Stomach (tissue), 9 donors: Measurements from ENCODE around the gene DOCK3. TPM values are rescaled to one million over a fixed set of nuclear protein-coding genes. Genes with fewer than 3 reads are reported as not detected.

ENCODE experiments used
- DNase-seq, 2 donors: peaks; one replicate each; pipeline versions ENCODE4 v3.0.0 to v3.0.0-alpha.2; 2013 to 2019
- H3K27ac ChIP-seq, 5 donors: fragments of 200-600 bp in 4 of 5; sonication (generic) in 4 of 5; one replicate each; pipeline ENCODE4 v1.5.1; 2013 to 2019; ENCODE audit warnings: mild to moderate bottlenecking in 1 of 5, moderate library complexity in 1 of 5
- H3K27me3 ChIP-seq, 3 donors: fragments of 200-600 bp; sonication (generic); one replicate each; pipeline ENCODE4 v1.5.1; 2017 to 2019; ENCODE audit warnings: mixed run types in 1 of 3
- H3K36me3 ChIP-seq, 4 donors: fragments of 200-600 bp; sonication (generic); 1 replicate in 3 of 4; 2 replicates in 1 of 4; pipeline ENCODE4 v1.5.1; 2016 to 2019
- H3K4me1 ChIP-seq, 4 donors: fragments of 200-600 bp; sonication (generic); one replicate each; pipeline ENCODE4 v1.5.1; 2016 to 2019
- H3K4me3 ChIP-seq, 4 donors: fragments of 200-600 bp; sonication (generic) in 3 of 4; one replicate each; pipeline ENCODE4 v1.5.1; 2016 to 2019; ENCODE audit warnings: mild to moderate bottlenecking in 1 of 4
- H3K9me3 ChIP-seq, 4 donors: fragments of 200-600 bp; sonication (generic); one replicate each; pipeline ENCODE4 v1.5.1; 2016 to 2019
- CTCF ChIP-seq, 7 experiments: fragments of 450-650 bp in 4 of 7; fragments of 200-600 bp in 3 of 7; sonication (generic) in 3 of 7; IDR thresholded peaks; one replicate each; pipeline ENCODE4 v1.5.1; 2016 to 2019; ENCODE audit warnings: antibody characterized with exemption in 7 of 7, control low read depth in 2 of 7, mild to moderate bottlenecking in 1 of 7
- EP300 ChIP-seq: sonication (generic); formaldehyde crosslinking; IDR thresholded peaks from one replicate; pipeline ENCODE4 v1.6.1; 2017; ENCODE audit warnings: antibody characterized with exemption
- POLR2A ChIP-seq, 4 donors: fragments of 450-650 bp; IDR thresholded peaks; one replicate each; pipeline ENCODE4 v1.6.1; 2016; ENCODE audit warnings: antibody characterized with exemption in 4 of 4, control low read depth in 2 of 4, mild to moderate bottlenecking in 1 of 4, moderate library complexity in 1 of 4
- POLR2AphosphoS5 ChIP-seq, 3 donors: sonication (generic); formaldehyde crosslinking; IDR thresholded peaks; one replicate each; pipeline ENCODE4 v1.6.1; 2016; ENCODE audit warnings: antibody characterized with exemption in 3 of 3
- WGBS, 5 donors: extraction: QIAGEN DNeasy Blood & Tissue Kit in 3 of 5; methylation state at CpG; one replicate each; pipeline versions ENCODE4 v1.1.5 to v1.1.7; 2013 to 2018; 5-methylcytosine and 5-hydroxymethylcytosine counted together
- intact Hi-C: fragments of 100-400 bp; cut with DNase I; formaldehyde crosslinking; loops from one replicate; pipeline ENCODE4 v1.15.1; 2023; ENCODE audit warnings: low total_unique reads
- polyA plus RNA-seq, 3 donors: library from polyadenylated mRNA; stranded (reverse); fragments of 200-250 nt; gene quantifications; one replicate each; pipeline ENCODE4 v1.2.3, GENCODE V29; 2013
- total RNA-seq, 5 donors: library from RNA; depleted of rRNA; stranded (reverse); fragments of >200 nt; gene quantifications; one replicate each; pipeline versions ENCODE4 v1.1.0 to v1.2.3, GENCODE V29; 2014 to 2016
- donor health status: healthy with polysubstance abuse.
- donor health status: Bipolar disorder and iron deficiency.
- donor health status: healthy.

The DOCK3 gene
- total and polyA plus RNA-seq, 8 donors = 0.06 to 2.3 (median 1.0) TPM; not detected in 2

DNA sequence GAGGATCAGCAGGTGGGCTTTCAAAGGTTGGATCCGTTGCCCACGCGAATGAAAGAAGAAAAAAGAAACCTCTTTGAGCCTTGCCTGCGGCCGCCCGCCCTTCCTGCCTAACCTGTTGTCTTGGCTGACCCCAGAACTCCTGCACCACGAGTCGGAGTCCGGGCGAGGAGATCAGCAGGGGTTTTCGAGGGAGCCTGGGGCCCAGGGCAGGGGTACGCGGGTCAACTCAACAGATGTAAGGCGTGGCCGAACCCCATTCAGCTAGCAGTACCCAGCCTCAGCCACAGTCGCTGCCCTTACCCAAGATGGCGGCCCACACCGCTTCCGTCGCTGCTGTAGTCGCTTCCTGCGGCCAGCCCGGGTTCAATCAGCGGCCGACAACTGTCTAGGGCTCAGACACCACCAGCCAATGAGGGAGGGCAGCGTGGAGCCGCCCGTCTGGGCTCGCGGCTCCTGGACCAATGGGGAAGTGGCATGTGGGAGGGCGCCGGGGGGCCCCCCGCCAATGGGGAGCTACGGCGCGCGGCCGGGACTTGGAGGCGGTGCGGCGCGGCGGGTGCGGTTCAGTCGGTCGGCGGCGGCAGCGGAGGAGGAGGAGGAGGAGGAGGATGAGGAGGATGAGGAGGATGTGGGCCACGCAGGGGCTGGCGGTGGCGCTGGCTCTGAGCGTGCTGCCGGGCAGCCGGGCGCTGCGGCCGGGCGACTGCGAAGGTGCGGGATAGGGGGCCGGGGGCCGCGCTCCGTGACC, 710.2 kb downstream of the DOCK3 start, which contains the start of gene MANF:
Gene MANF, plus strand, starts transcription at position 566 of the 748 bp plus-strand sequence. Its CDS starts 52 bp downstream, at position 618.
- peak within 1 kb of the TSS; percentile 84 to 90 (median 88) for H3K4me3 ChIP-seq
- H3K4me1 ChIP-seq = peaks cover 44 to 60% (median 59%) of the 10 kb centered on the region in 4 donors
- H3K9me3 ChIP-seq = no peaks in the 10 kb centered on the region
- H3K27ac ChIP-seq = peak within 1 kb of the TSS; percentile 85 to 97 (median 95)
- intact Hi-C loops = loop anchor here (10.0 kb wide), 1 partner anchor 760 kb away; no protein-coding TSS in a partner anchor
- TF ChIP-seq POLR2A (IDR thresholded peaks at IDR 0.05) (peak in 2 of 4 donors; percentile 7 to 10), POLR2AphosphoS5 (IDR thresholded peaks at IDR 0.05) (peak; percentile 51 to 92 (median 84)), EP300 (no peak), CTCF (IDR thresholded peaks at IDR 0.05) (peak in 1 of 7 experiments; percentile 34)
- no peaks in the 10 kb centered on the region for H3K27me3 ChIP-seq
- peak; percentile 98 to 100 for DNase-seq
- H3K36me3 ChIP-seq = peaks cover 13 to 26% (median 24%) of the 10 kb centered on the region in 4 donors
- WGBS, 5 donors = 0 to 1% (median 1%) methylated on average over 32 to 65 of the region's 65 CpGs

DNA sequence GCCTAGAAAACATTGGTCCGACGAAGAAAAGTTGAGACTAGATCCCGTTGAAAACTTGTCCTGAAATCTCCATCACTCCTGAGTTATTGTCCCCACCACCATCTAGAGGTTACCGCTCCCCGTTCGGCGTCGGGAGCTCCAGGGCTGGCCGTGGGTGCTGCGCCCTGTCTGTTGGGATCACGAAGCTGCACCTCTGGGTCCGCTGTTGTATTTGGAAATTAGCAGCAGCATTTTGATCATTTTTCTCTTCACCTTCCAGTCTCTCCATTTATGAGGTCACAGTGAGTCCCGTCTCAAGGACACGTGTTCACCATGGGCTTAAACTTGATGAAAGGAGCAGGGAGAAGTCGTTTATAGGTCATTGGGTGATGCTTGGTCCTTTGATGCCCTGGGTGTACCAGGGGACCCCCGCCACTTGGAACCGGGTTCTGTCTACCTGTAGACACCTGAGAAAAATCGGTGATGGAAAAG, 710.9 kb downstream of the DOCK3 start:
- H3K4me1 ChIP-seq = peaks cover 52 to 68% (median 67%) of the 10 kb centered on the region in 4 donors
- no peaks in the 10 kb centered on the region for H3K27me3 ChIP-seq
- H3K36me3 ChIP-seq = peaks cover 13 to 26% (median 24%) of the 10 kb centered on the region in 4 donors
- peak overlapping the region; percentile 84 to 90 (median 88) for H3K4me3 ChIP-seq
- intact Hi-C loops = loop anchor here (10.0 kb wide), 1 partner anchor 761 kb away; no protein-coding TSS in a partner anchor
- no peaks in the 10 kb centered on the region for H3K9me3 ChIP-seq
- H3K27ac ChIP-seq = peak overlapping the region; percentile 85 to 97 (median 95)
- DNase-seq = peak in 1 of 2 donors; percentile 38
- TF ChIP-seq POLR2A (IDR thresholded peaks at IDR 0.05) (no peak), CTCF (IDR thresholded peaks at IDR 0.05) (no peak), EP300 (no peak), POLR2AphosphoS5 (IDR thresholded peaks at IDR 0.05) (no peak)
- 0 to 6% (median 2%) methylated on average over 18 of the region's 18 CpGs for WGBS, 5 donors

DNA sequence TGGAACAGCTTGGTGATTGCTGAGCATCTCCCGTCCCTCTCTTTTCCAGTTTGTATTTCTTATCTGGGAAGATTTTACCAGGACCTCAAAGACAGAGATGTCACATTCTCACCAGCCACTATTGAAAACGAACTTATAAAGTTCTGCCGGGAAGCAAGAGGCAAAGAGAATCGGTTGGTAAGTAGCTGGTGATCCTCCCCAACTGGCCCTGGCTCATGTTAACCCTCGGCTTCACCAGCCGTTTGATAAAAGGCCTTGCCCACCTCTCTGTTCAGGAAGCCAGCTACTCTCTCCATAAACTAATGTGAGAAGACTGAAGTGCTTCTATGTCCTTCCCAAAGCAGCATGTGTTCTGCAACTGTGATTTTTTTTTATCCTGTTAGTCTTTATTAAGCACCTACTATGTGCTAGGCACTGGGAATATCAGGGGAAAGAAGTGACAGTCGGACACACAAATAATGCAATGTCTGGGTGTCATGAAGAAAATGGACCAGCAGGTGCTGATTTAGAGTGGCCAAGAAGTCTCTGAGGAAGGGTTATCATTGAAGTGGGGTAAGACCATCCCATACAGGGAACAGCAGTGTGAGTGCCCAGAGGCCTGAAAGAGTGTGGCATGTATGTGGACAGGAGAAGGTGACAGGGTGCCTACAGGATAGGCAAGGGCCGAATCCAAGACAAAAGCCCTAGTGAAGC, 711.6 kb downstream of the DOCK3 start:
- peaks cover 53 to 70% (median 69%) of the 10 kb centered on the region in 4 donors for H3K4me1 ChIP-seq
- H3K4me3 ChIP-seq = peak overlapping the region; percentile 84 to 90 (median 88)
- peaks cover 13 to 26% (median 24%) of the 10 kb centered on the region in 4 donors for H3K36me3 ChIP-seq
- intact Hi-C loops = loop anchor here (10.0 kb wide), 1 partner anchor 762 kb away; no protein-coding TSS in a partner anchor
- 15 to 25% (median 20%) methylated on average over 8 of the region's 8 CpGs for WGBS, 5 donors
- no peaks in the 10 kb centered on the region for H3K27me3 ChIP-seq
- peak overlapping the region; percentile 85 to 97 (median 95) for H3K27ac ChIP-seq
- TF ChIP-seq POLR2AphosphoS5 (IDR thresholded peaks at IDR 0.05) (no peak), POLR2A (IDR thresholded peaks at IDR 0.05) (no peak), CTCF (IDR thresholded peaks at IDR 0.05) (no peak), EP300 (no peak)
- no peaks in the 10 kb centered on the region for H3K9me3 ChIP-seq
- no peak for DNase-seq

DNA sequence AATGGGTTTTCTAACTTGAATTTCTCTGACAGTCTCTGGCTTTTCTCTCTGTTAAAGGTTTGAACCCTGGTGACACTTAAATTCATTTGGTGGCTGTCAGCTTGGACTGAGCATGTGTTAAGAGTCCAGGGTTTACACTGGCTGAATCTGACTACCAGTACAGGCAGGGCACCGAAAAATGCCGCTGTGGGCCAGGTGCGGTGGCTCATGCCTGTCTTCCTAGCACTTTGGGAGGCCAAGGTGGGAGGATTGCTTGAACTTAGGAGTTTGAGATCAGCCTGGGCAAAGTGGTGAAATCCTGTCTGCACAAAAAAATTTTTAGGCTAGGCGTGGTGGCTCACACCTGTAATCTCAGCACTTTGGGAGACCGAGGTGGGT, 712.1 kb downstream of the DOCK3 start:
- no peak for TF ChIP-seq CTCF (IDR thresholded peaks at IDR 0.05)
- TF ChIP-seq POLR2AphosphoS5 (IDR thresholded peaks at IDR 0.05) = no peak
- TF ChIP-seq EP300 = no peak
- TF ChIP-seq POLR2A (IDR thresholded peaks at IDR 0.05) = no peak
- Histone ChIP-seq H3K4me1 (peaks cover 55 to 73% (median 71%) of the 10 kb centered on the region in 4 donors), H3K36me3 (peaks cover 13 to 26% (median 24%) of the 10 kb centered on the region in 4 donors), H3K9me3 (no peaks in the 10 kb centered on the region), H3K27ac (peak overlapping the region; percentile 48 to 97 (median 94)), H3K27me3 (no peaks in the 10 kb centered on the region), H3K4me3 (peak overlapping the region; percentile 84 to 90 (median 88))
- WGBS, 5 donors = 55 to 78% (median 65%) methylated on average over 5 of the region's 5 CpGs
- intact Hi-C loops = loop anchor here (10.0 kb wide), 1 partner anchor 762 kb away; no protein-coding TSS in a partner anchor
- no peak for DNase-seq
